ENCODE data around the gene GPR68.

- TF ChIP-seq ZNF274 (IDR thresholded peaks at IDR 0.05; ENCODE audit: low read length) (no peak), ZNF274 (tag by site-specific recombination; IDR thresholded peaks at IDR 0.05; ENCODE audit: borderline replicate concordance) (no peak), REST (tag by site-specific recombination; IDR thresholded peaks at IDR 0.05) (no peak), BCL6B (tag by site-specific recombination; IDR thresholded peaks at IDR 0.05) (no peak), CTCF (tag by site-specific recombination; IDR thresholded peaks at IDR 0.05) (no peak), ZSCAN16 (tag by site-specific recombination; IDR thresholded peaks at IDR 0.05) (no peak), KLF16 (tag by site-specific recombination; IDR thresholded peaks at IDR 0.05) (no peak), ZNF140 (tag by site-specific recombination; IDR thresholded peaks at IDR 0.05) (no peak), ZNF311 (tag by site-specific recombination; IDR thresholded peaks at IDR 0.05; ENCODE audit: borderline replicate concordance) (no peak)
Observed at GRCh38 chr14:91264151-91265150, 19.9 kb upstream of the GPR68 start.
